Measurements from ENCODE around the gene PPT2. TPM values are rescaled to one million over a fixed set of nuclear protein-coding genes. Genes with fewer than 3 reads are reported as not detected.

The PPT2 gene
- polyA plus RNA-seq, 1 donor = 31.0 TPM

DNA sequence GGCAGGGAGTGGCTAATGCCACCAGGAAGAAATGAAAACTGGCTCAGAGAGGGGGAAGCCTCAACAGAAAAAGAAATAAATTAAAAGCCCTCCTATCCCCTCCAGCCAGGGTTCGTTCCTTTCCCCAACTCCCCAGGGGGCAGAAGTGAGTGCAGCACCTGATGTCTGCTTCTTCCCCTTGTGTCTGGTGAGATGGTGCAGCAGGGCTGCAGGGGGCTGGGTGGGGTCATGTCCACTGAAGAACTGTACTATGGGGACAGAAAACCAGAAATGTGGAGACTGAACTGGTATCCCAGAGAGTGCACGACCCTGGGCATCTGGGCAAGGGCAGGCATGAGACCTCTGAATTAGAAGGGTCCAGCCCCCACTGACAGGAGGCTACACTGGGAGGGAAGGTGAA is 14.4 kb downstream of the PPT2 start:
- DNase-seq = no peak
- Histone ChIP-seq H3K9me3 (ENCODE audit: control insufficient read depth, low read depth, low read length) (no peaks in the 10 kb centered on the region), H3K27ac (ENCODE audit: low read length) (no peak overlapping the region), H3K4me1 (ENCODE audit: control insufficient read depth, insufficient read depth, low read length) (peaks cover 15% of the 10 kb centered on the region), H3K27me3 (ENCODE audit: control insufficient read depth, insufficient read depth, low read length) (no peaks in the 10 kb centered on the region), H3K4me3 (ENCODE audit: low read length) (no peak overlapping the region), H3K36me3 (ENCODE audit: control insufficient read depth, insufficient read depth, low read length) (peaks cover 71% of the 10 kb centered on the region)
- WGBS (ENCODE audit: insufficient coverage, low lambda C conversion rate) = no CpG with 5 or more reads among the region's 2 CpGs

- WGBS (ENCODE audit: insufficient coverage, low lambda C conversion rate) = 40% methylated on average over 1 of the region's 11 CpGs
- peaks cover 15% of the 10 kb centered on the region for H3K4me1 ChIP-seq (ENCODE audit: control insufficient read depth, insufficient read depth, low read length)
- H3K4me3 ChIP-seq (ENCODE audit: low read length) = no peak overlapping the region
- peaks cover 65% of the 10 kb centered on the region for H3K36me3 ChIP-seq (ENCODE audit: control insufficient read depth, insufficient read depth, low read length)
- no peak for DNase-seq
- H3K9me3 ChIP-seq (ENCODE audit: control insufficient read depth, low read depth, low read length) = no peaks in the 10 kb centered on the region
- no peaks in the 10 kb centered on the region for H3K27me3 ChIP-seq (ENCODE audit: control insufficient read depth, insufficient read depth, low read length)
- no peak overlapping the region for H3K27ac ChIP-seq (ENCODE audit: low read length)
Measured at GRCh38 chr6:32168807-32169591, 15.1 kb downstream of the PPT2 start.

GRCh38 chr6:32170294-32170693 is 16.4 kb downstream of the PPT2 start:
- peaks cover 18% of the 10 kb centered on the region for H3K4me1 ChIP-seq (ENCODE audit: control insufficient read depth, insufficient read depth, low read length)
- no CpG with 5 or more reads among the region's 11 CpGs for WGBS (ENCODE audit: insufficient coverage, low lambda C conversion rate)
- H3K36me3 ChIP-seq (ENCODE audit: control insufficient read depth, insufficient read depth, low read length) = peaks cover 58% of the 10 kb centered on the region
- no peak overlapping the region for H3K4me3 ChIP-seq (ENCODE audit: low read length)
- DNase-seq = no peak
- no peaks in the 10 kb centered on the region for H3K27me3 ChIP-seq (ENCODE audit: control insufficient read depth, insufficient read depth, low read length)
- no peak overlapping the region for H3K27ac ChIP-seq (ENCODE audit: low read length)
- H3K9me3 ChIP-seq (ENCODE audit: control insufficient read depth, low read depth, low read length) = no peaks in the 10 kb centered on the region

- Histone ChIP-seq H3K4me1 (ENCODE audit: control insufficient read depth, insufficient read depth, low read length) (peaks cover 21% of the 10 kb centered on the region), H3K9me3 (ENCODE audit: control insufficient read depth, low read depth, low read length) (peaks cover 3% of the 10 kb centered on the region), H3K36me3 (ENCODE audit: control insufficient read depth, insufficient read depth, low read length) (peaks cover 50% of the 10 kb centered on the region), H3K27ac (ENCODE audit: low read length) (no peak overlapping the region), H3K4me3 (ENCODE audit: low read length) (no peak overlapping the region), H3K27me3 (ENCODE audit: control insufficient read depth, insufficient read depth, low read length) (no peaks in the 10 kb centered on the region)
- WGBS (ENCODE audit: insufficient coverage, low lambda C conversion rate) = no CpG with 5 or more reads among the region's 6 CpGs
- DNase-seq = no peak
Measured at GRCh38 chr6:32171234-32171633, 17.3 kb downstream of the PPT2 start.

DNA sequence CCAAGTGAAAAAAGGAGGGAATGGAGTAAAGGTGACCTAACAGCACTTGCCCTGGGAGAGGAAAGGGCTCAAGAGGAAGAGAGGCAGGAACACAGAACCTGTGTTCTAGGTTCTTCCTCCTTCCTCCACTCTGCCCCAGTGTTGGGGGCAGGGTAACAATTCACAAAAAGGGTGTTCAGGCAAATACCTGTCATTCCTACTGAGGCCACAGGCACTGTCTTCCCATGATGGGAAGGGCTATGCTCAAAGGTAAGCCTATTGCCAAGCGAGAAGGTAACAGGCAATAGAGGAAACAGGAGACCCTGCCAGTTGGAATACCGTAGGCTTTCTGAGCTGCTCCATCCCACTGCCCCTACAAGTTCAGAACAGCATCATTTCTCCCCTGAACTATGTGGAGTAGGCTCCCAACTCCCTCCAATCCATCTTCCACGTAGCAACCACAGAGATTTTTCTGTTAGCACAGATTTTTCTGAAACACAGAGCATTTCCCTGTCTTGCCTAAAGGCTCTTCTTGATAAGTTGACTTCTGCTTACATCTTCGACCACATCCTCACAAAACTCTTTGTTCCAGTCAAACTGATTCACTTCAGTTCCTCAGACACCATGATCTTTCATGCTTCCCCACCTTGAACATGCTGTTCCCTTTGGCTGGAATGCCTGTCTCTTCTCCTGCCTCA is 19.2 kb downstream of the PPT2 start:
- Histone ChIP-seq H3K9me3 (ENCODE audit: control insufficient read depth, low read depth, low read length) (peaks cover 3% of the 10 kb centered on the region), H3K27me3 (ENCODE audit: control insufficient read depth, insufficient read depth, low read length) (no peaks in the 10 kb centered on the region), H3K4me3 (ENCODE audit: low read length) (no peak overlapping the region), H3K36me3 (ENCODE audit: control insufficient read depth, insufficient read depth, low read length) (peaks cover 33% of the 10 kb centered on the region), H3K27ac (ENCODE audit: low read length) (no peak overlapping the region), H3K4me1 (ENCODE audit: control insufficient read depth, insufficient read depth, low read length) (peaks cover 24% of the 10 kb centered on the region)
- no peak for DNase-seq
- no CpG with 5 or more reads among the region's 4 CpGs for WGBS (ENCODE audit: insufficient coverage, low lambda C conversion rate)

- no peak for DNase-seq
- Histone ChIP-seq H3K27me3 (ENCODE audit: control insufficient read depth, insufficient read depth, low read length) (no peaks in the 10 kb centered on the region), H3K4me3 (ENCODE audit: low read length) (no peak overlapping the region), H3K4me1 (ENCODE audit: control insufficient read depth, insufficient read depth, low read length) (peaks cover 18% of the 10 kb centered on the region), H3K9me3 (ENCODE audit: control insufficient read depth, low read depth, low read length) (peaks cover 3% of the 10 kb centered on the region), H3K27ac (ENCODE audit: low read length) (no peak overlapping the region), H3K36me3 (ENCODE audit: control insufficient read depth, insufficient read depth, low read length) (peaks cover 21% of the 10 kb centered on the region)
- no CpG with 5 or more reads among the region's 1 CpG for WGBS (ENCODE audit: insufficient coverage, low lambda C conversion rate)
Measured at GRCh38 chr6:32174416-32174815, 20.5 kb downstream of the PPT2 start.

DNA sequence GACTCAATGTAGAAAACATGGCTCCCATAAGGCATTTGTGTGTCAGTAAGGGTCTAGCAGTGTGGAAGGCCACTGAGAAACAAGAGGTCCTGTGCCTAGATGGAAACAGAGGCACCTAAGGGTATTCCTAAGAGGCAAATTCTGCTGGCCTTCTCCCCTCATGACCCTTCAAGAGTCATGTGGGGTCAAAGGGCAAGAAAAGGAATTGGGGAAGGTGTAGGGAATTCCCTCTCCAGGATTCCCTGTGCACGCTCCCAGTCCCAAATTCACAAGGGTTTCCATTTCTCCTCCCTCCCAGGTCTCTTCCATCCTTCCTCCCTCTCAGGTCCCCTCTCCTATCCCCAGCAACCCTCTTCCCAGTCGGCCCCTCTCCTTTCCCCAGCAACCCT is 21.4 kb downstream of the PPT2 start:
- H3K4me1 ChIP-seq (ENCODE audit: control insufficient read depth, insufficient read depth, low read length) = peaks cover 20% of the 10 kb centered on the region
- DNase-seq = no peak
- H3K4me3 ChIP-seq (ENCODE audit: low read length) = peak overlapping the region; percentile 95
- no CpG with 5 or more reads among the region's 2 CpGs for WGBS (ENCODE audit: insufficient coverage, low lambda C conversion rate)
- H3K9me3 ChIP-seq (ENCODE audit: control insufficient read depth, low read depth, low read length) = peaks cover 3% of the 10 kb centered on the region
- H3K27ac ChIP-seq (ENCODE audit: low read length) = peak overlapping the region; percentile 29
- H3K27me3 ChIP-seq (ENCODE audit: control insufficient read depth, insufficient read depth, low read length) = no peaks in the 10 kb centered on the region
- H3K36me3 ChIP-seq (ENCODE audit: control insufficient read depth, insufficient read depth, low read length) = peaks cover 17% of the 10 kb centered on the region

DNA sequence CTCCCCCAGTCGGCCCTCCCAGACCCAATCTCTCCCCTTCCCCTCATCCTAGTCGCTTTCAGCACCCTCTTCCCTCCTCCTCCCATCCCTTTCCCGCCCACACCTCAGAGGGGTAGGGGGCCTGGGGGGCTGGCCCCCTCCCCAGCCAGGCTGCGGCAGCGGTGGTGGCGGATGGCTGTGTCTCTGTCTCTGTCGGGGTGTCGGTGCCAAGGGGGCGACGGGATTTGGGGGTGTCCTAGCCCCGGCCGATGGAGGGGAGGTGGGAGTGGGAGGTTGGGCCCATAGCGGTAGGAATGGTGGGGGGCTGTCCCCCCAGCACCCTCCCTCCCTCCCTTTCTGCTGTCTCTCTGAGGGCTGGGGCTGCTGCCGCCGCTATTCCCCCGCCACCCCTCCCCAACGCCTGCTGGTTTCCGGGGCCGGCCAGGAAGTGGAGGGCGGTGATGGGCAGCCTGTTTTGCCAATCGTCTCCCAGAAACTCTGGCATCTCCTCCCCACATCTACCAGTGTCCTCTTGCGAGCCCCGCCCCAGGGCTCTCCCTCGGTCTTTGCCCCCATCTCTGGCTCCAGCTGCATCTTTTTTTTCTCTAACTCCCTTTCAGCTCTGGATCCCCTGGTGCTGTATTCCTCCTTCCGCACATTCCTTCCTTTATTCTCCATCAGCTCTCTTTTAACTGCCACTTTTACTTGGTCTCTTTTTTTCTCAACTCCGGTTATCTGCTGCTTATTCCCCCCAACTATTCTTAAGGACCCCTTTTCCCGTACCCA is 22.0 kb downstream of the PPT2 start, which contains the start of gene AGPAT1:
TSS of gene AGPAT1 (minus strand) at position 374 of the 765 bp plus-strand sequence. CDS start 4,588 bp downstream, outside the sequence.
- peak within 1 kb of the TSS; percentile 95 for H3K4me3 ChIP-seq (ENCODE audit: low read length)
- H3K4me1 ChIP-seq (ENCODE audit: control insufficient read depth, insufficient read depth, low read length) = peaks cover 20% of the 10 kb centered on the region
- WGBS (ENCODE audit: insufficient coverage, low lambda C conversion rate) = 0% methylated on average over 3 of the region's 27 CpGs
- no peaks in the 10 kb centered on the region for H3K27me3 ChIP-seq (ENCODE audit: control insufficient read depth, insufficient read depth, low read length)
- peak within 1 kb of the TSS; percentile 85 for H3K27ac ChIP-seq (ENCODE audit: low read length)
- H3K9me3 ChIP-seq (ENCODE audit: control insufficient read depth, low read depth, low read length) = peaks cover 3% of the 10 kb centered on the region
- H3K36me3 ChIP-seq (ENCODE audit: control insufficient read depth, insufficient read depth, low read length) = peaks cover 15% of the 10 kb centered on the region
- peak; percentile 96 to 99 for DNase-seq

DNA sequence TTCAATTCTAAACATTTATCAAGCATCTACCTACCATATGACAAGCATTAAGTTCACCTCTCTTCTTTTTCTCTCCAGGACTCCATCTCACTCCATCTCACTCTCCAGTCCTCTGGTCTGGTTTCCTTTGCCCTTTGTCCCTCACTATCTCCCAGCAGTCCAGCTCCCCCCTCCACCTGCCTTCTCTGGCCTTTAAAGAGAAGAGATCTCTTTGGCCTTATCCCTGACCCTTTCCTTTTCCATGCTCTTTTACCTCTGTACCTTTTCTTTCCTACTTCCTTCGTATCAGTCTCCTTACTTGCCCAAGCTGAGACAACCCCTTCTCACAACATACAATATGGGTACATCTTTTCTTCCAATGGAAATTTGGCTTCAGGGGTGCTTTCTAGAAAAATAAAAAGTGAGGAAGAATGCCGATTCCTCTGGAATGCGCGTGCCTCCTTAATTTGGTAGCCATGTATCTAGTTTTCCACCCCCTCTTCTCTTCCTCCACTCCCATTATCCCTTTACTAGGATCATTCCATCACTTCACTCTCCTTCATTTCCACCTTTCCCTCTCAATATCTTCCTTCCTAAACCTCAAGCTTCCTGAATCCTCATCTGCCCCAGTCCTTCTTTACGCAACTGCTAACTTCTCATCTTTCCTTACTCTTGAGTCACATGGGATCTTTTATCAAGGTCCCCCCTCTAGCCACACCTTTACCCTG is 22.7 kb downstream of the PPT2 start:
- Histone ChIP-seq H3K4me1 (ENCODE audit: control insufficient read depth, insufficient read depth, low read length) (peaks cover 20% of the 10 kb centered on the region), H3K27ac (ENCODE audit: low read length) (peak overlapping the region; percentile 85), H3K9me3 (ENCODE audit: control insufficient read depth, low read depth, low read length) (peaks cover 3% of the 10 kb centered on the region), H3K36me3 (ENCODE audit: control insufficient read depth, insufficient read depth, low read length) (peaks cover 16% of the 10 kb centered on the region), H3K4me3 (ENCODE audit: low read length) (peak overlapping the region; percentile 95), H3K27me3 (ENCODE audit: control insufficient read depth, insufficient read depth, low read length) (no peaks in the 10 kb centered on the region)
- peak; percentile 52 to 79 for DNase-seq
- 0% methylated on average over 2 of the region's 5 CpGs for WGBS (ENCODE audit: insufficient coverage, low lambda C conversion rate)
